SK-N-MC (cell line): ENCODE measurements around the gene PARS2.

Source experiments
- DNase-seq: peaks from one replicate; pipeline ENCODE4 v3.0.0-alpha.2; 2011; ENCODE audit warnings: low read depth, low spot score
- H3K27ac ChIP-seq: fragments of 200-600 bp; sonication (generic); 2 replicates; pipeline ENCODE4 v1.5.1; 2016; ENCODE audit warnings: mixed run types
- H3K36me3 ChIP-seq: fragments of 200-600 bp; sonication (generic); 2 replicates; pipeline ENCODE4 v1.6.1; 2017; ENCODE audit warnings: antibody characterized with exemption, low read length, mixed read lengths; ENCODE audit not compliant: insufficient read depth
- H3K4me3 ChIP-seq: fragments of 200-600 bp; sonication (generic); 2 replicates; pipeline ENCODE4 v1.5.1; 2016
- H3K9ac ChIP-seq: fragments of 200-600 bp; sonication (generic); 2 replicates; pipeline ENCODE4 v1.8.0; 2017; ENCODE audit warnings: mixed run types, mixed read lengths; ENCODE audit not compliant: insufficient read length
- H3K9me3 ChIP-seq: fragments of 200-600 bp; sonication (generic); 2 replicates; pipeline ENCODE4 v1.6.1; 2017; ENCODE audit warnings: low read depth, mild to moderate bottlenecking, antibody characterized with exemption, low read length, moderate library complexity, mixed read lengths
- EZH2 ChIP-seq: fragments of 200-600 bp; sonication (generic); IDR thresholded peaks from one replicate; pipeline ENCODE4 v1.6.1; 2017; ENCODE audit warnings: antibody characterized with exemption
- FOXP2 ChIP-seq: optimal IDR thresholded peaks from 2 replicates; pipeline ENCODE3; 2011; ENCODE audit warnings: mild to moderate bottlenecking, moderate library complexity; ENCODE audit not compliant: insufficient read depth; ENCODE audit errors: extremely low read length, control extremely low read depth
- POLR2AphosphoS5 ChIP-seq: IDR thresholded peaks from 2 replicates; pipeline ENCODE4 v1.6.1; 2012; ENCODE audit warnings: mild to moderate bottlenecking, low read depth, low read length, borderline replicate concordance

PARS2 gene

DNA sequence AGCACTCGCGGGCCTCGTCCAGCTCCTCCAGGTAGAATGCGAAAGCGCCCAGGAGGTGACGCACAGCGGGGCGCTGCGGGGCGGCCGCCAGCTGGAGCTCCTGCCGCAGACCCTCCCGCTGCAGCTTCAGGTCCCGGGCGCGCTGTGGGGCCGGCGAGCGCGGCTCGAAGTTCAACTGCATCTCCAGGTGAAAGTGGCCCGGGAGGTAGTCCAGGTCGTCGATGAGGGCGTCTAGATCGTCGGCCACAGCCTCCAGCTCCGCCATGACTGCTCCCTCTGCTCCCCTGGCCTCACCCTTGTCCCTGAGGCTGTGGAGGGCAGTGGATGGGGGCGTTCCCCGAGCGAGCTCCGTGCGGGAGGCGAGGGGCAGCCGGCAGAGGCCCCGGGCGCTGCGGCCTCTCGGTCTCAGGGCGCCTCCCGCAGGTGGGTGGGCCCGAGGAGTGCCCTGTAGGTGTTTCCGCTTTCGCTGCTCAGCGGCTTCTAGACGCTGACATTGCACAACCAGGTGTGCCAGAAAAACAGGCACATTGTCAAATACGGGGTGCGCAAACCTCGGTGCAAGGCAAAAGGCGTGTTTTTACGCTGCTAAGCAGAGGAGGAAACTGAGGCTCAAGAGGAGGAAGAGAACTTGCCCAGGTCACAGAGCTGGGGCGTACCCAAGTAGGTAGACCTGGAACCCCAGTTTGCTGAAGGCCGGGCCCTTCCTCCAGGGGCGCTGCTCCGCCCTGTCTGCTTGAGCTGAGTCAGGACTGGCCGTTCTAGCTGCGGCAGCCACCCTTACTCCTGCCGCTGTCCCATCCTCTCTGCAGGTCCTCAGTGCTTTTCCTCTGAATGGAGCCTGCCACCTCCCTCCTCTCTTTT lies 36.8 kb upstream of the PARS2 start, which contains the start of gene TTC22:
Gene TTC22 (minus strand): TSS at position 425 of the 861 bp plus-strand sequence. CDS start 160 bp downstream, at position 265.
- Histone ChIP-seq H3K36me3 (no peaks in the 10 kb centered on the region), H3K4me3 (no peak within 1 kb of the TSS), H3K27ac (no peak within 1 kb of the TSS), H3K9me3 (no peaks in the 10 kb centered on the region), H3K9ac (no peak within 1 kb of the TSS)
- no peak for TF ChIP-seq FOXP2
- TF ChIP-seq POLR2AphosphoS5: no peak
- TF ChIP-seq EZH2: no peak
- no peak for DNase-seq

GRCh38 chr1:54800041-54800898 lies 35.9 kb upstream of the PARS2 start:
- Histone ChIP-seq H3K4me3 (no peak overlapping the region), H3K27ac (no peak overlapping the region), H3K9ac (no peak overlapping the region), H3K9me3 (no peaks in the 10 kb centered on the region), H3K36me3 (no peaks in the 10 kb centered on the region)
- no peak for DNase-seq
- no peak for TF ChIP-seq FOXP2
- no peak for TF ChIP-seq POLR2AphosphoS5
- TF ChIP-seq EZH2: no peak

DNA sequence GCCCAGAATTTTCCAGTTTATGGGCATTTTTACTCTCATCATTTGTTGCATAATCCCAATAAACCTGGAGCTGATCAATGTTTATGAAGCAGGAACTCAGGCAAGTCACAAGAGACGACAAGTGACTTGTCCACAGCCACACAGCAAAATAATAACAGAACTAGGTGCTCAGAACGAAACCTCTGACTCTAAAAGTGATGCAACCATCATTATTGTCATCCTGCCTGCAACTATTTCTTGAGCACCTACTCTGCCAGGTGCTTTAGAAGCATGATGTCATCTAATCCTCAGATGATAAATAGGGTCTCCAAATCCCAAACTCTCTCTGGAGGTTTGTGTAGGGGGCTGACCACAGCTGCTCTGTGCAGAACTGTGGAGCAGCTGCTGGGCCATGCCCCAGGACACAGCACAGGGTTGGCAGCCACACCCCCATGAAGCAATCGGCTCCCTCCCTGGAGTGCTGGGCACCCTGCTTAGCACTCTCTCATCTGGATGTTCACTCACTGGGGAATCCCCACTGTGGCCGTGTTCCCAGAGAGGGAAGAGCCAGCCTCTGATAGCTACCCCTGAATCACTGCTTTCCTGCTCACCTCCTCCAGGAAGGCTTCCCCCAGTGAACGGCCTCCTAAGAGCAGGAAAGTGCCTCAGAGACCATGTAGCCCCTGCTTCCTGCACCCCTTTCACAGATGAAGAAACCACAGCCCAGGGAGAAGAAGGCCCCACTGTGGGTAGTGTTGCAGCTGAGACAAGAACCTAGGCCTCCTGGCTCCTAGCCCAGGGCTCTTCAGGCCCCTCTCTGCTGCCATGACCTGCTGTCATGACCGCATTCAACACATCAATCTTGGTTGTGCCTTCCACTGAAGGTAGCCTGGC lies 34.7 kb upstream of the PARS2 start:
- no peak for DNase-seq
- TF ChIP-seq FOXP2 (no peak), POLR2AphosphoS5 (no peak), EZH2 (no peak)
- Histone ChIP-seq H3K36me3 (no peaks in the 10 kb centered on the region), H3K9me3 (no peaks in the 10 kb centered on the region), H3K4me3 (no peak overlapping the region), H3K27ac (no peak overlapping the region), H3K9ac (no peak overlapping the region)

DNA sequence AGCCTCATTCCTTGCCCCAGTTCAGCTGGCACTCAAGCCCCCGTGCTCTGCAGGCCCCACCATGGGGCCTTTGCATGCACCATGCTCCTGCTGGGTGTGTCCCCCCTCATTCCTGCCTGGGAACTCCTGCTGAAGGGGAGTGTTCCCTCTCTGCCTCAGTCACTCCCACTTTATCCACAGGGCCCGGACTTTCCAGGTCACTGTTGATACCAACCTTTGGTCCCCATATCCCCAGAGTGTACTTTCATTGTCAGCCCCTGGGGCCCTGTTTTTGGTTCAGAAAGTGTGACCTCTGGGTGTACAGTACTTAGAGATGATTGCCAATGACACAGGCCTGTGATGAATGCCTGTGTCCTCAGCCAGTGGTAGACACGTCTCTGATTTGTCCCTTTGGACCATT lies 33.9 kb upstream of the PARS2 start:
- Histone ChIP-seq H3K4me3 (no peak overlapping the region), H3K36me3 (no peaks in the 10 kb centered on the region), H3K27ac (no peak overlapping the region), H3K9me3 (no peaks in the 10 kb centered on the region), H3K9ac (no peak overlapping the region)
- TF ChIP-seq FOXP2: no peak
- no peak for TF ChIP-seq EZH2
- no peak for TF ChIP-seq POLR2AphosphoS5
- no peak for DNase-seq

- TF ChIP-seq EZH2: no peak
- TF ChIP-seq POLR2AphosphoS5: no peak
- TF ChIP-seq FOXP2: no peak
- Histone ChIP-seq H3K36me3 (no peaks in the 10 kb centered on the region), H3K9me3 (no peaks in the 10 kb centered on the region), H3K27ac (no peak overlapping the region), H3K4me3 (no peak overlapping the region), H3K9ac (no peak overlapping the region)
- DNase-seq: no peak
Observed at GRCh38 chr1:54796902-54797301, 32.6 kb upstream of the PARS2 start.

GRCh38 chr1:54795841-54796468 lies 31.6 kb upstream of the PARS2 start:
- Histone ChIP-seq H3K27ac (no peak overlapping the region), H3K9ac (no peak overlapping the region), H3K4me3 (no peak overlapping the region), H3K9me3 (no peaks in the 10 kb centered on the region), H3K36me3 (no peaks in the 10 kb centered on the region)
- TF ChIP-seq EZH2: no peak
- no peak for TF ChIP-seq FOXP2
- TF ChIP-seq POLR2AphosphoS5: no peak
- DNase-seq: no peak

GRCh38 chr1:54795356-54795665 lies 31.0 kb upstream of the PARS2 start:
- no peaks in the 10 kb centered on the region for H3K36me3 ChIP-seq
- H3K4me3 ChIP-seq: no peak overlapping the region
- no peak overlapping the region for H3K9ac ChIP-seq
- TF ChIP-seq EZH2 (no peak), POLR2AphosphoS5 (no peak), FOXP2 (no peak)
- H3K9me3 ChIP-seq: no peaks in the 10 kb centered on the region
- H3K27ac ChIP-seq: no peak overlapping the region
- DNase-seq: no peak
